PFSK-1 (cell line): Measurements from ENCODE around the gene MAPKAPK3.

Experiments
- FOXP2 ChIP-seq: optimal IDR thresholded peaks from 2 replicates; pipeline ENCODE3; 2011; ENCODE audit warnings: borderline replicate concordance, control low read depth, inconsistent platforms; ENCODE audit not compliant: insufficient read depth; ENCODE audit errors: extremely low read length, extremely low read depth
- POLR2AphosphoS5 ChIP-seq: IDR thresholded peaks from 2 replicates; pipeline ENCODE4 v1.6.1; 2012; ENCODE audit warnings: low read depth, mild to moderate bottlenecking, control low read depth, low read length, moderate library complexity
- SIN3A ChIP-seq: IDR thresholded peaks from 2 replicates; pipeline ENCODE4 v1.6.1; 2012; ENCODE audit warnings: mild to moderate bottlenecking, low read length, moderate library complexity, borderline replicate concordance; ENCODE audit not compliant: insufficient read depth
- TAF1 ChIP-seq: IDR thresholded peaks from 2 replicates; pipeline ENCODE4 v1.6.1; 2012; ENCODE audit warnings: low read length, control low read depth, borderline replicate concordance; ENCODE audit not compliant: insufficient read depth
- TF ChIP-seq, protein P1 (sequence below), 2 experiments: IDR thresholded peaks; 2 replicates each; pipeline versions ENCODE4 v1.6.1 to v1.8.0; 2011 to 2012; ENCODE audit warnings: low read depth in 2 of 2, low read length in 2 of 2, control low read depth in 1 of 2, inconsistent platforms in 1 of 2, mild to moderate bottlenecking in 1 of 2, moderate library complexity in 1 of 2; ENCODE audit not compliant: insufficient read depth in 1 of 2

MAPKAPK3 gene

DNA sequence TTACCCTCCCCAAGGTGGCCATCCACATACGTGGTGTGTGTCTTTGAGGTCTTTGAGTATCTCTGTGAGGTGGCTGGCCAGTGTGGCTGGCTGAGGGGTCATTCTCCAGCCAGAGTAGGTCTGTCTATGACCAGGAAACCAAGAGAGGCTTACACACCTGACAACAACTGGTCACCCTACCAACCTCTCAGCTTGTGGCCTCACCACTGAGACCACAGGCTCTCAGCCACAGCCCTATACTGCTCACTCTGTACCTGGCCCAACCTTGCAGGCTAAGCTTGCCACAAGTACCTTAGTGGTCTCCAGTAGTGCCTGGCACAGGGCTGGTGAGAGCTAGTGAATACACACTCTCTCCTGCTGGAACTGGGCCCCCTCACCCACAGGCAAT lies 42.5 kb upstream of the MAPKAPK3 start:
- no peak for TF ChIP-seq FOXP2
- no peak for TF ChIP-seq SIN3A
- TF ChIP-seq, protein P1, sequence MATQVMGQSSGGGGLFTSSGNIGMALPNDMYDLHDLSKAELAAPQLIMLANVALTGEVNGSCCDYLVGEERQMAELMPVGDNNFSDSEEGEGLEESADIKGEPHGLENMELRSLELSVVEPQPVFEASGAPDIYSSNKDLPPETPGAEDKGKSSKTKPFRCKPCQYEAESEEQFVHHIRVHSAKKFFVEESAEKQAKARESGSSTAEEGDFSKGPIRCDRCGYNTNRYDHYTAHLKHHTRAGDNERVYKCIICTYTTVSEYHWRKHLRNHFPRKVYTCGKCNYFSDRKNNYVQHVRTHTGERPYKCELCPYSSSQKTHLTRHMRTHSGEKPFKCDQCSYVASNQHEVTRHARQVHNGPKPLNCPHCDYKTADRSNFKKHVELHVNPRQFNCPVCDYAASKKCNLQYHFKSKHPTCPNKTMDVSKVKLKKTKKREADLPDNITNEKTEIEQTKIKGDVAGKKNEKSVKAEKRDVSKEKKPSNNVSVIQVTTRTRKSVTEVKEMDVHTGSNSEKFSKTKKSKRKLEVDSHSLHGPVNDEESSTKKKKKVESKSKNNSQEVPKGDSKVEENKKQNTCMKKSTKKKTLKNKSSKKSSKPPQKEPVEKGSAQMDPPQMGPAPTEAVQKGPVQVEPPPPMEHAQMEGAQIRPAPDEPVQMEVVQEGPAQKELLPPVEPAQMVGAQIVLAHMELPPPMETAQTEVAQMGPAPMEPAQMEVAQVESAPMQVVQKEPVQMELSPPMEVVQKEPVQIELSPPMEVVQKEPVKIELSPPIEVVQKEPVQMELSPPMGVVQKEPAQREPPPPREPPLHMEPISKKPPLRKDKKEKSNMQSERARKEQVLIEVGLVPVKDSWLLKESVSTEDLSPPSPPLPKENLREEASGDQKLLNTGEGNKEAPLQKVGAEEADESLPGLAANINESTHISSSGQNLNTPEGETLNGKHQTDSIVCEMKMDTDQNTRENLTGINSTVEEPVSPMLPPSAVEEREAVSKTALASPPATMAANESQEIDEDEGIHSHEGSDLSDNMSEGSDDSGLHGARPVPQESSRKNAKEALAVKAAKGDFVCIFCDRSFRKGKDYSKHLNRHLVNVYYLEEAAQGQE (IDR thresholded peaks at IDR 0.05; ENCODE audit: insufficient read depth in 1 of 2, low read depth in 2 of 2, low read length in 2 of 2), result no peak
- TF ChIP-seq POLR2AphosphoS5, result no peak
- TF ChIP-seq TAF1, result no peak

DNA sequence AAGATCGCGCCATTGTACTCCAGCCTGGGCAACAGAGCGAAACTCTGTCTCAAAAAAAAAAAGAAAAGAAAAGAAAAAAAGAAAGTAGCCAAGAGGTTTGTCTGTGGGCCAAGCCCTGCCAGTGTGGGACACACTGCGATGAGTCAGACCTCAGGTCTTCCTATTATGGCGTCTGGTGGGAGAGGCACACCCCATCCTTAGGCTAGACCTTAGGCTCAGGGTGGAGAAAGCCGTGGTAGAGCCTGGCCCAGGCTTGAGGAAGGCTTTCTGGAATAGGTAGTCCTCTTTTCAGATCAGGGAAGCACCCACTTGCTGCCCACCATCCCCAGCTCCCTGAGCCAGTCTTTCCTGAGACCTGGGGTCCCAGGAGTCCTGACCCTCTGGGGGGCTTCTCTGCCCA lies 41.6 kb upstream of the MAPKAPK3 start:
- TF ChIP-seq SIN3A (no peak), FOXP2 (no peak), POLR2AphosphoS5 (no peak), TAF1 (no peak)
- TF ChIP-seq, protein P1 (IDR thresholded peaks at IDR 0.05; ENCODE audit: insufficient read depth in 1 of 2, low read depth in 2 of 2, low read length in 2 of 2), result no peak

DNA sequence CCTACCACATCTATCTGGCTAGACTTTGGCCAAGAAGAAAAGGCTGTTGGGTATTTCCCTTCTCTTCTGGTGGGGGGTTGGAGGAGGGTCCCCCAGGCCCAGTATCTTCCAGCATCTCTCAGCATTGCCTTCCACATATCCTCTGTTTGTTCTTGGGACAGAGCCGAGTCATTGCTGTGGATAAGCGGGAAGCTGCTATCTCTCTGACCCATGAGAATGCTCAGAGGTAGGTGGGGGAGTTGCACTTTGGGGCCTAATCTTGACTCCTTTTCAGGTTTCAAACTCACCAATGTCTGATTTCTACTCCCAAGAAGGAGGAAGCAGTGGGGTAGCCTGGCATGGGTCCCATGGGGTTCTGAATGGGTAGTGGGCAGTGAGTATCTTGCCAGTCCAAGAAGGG lies 39.6 kb upstream of the MAPKAPK3 start:
- TF ChIP-seq SIN3A, result no peak
- TF ChIP-seq, protein P1 (IDR thresholded peaks at IDR 0.05; ENCODE audit: insufficient read depth in 1 of 2, low read depth in 2 of 2, low read length in 2 of 2), result no peak
- TF ChIP-seq TAF1, result no peak
- TF ChIP-seq POLR2AphosphoS5, result no peak
- TF ChIP-seq FOXP2, result no peak

DNA sequence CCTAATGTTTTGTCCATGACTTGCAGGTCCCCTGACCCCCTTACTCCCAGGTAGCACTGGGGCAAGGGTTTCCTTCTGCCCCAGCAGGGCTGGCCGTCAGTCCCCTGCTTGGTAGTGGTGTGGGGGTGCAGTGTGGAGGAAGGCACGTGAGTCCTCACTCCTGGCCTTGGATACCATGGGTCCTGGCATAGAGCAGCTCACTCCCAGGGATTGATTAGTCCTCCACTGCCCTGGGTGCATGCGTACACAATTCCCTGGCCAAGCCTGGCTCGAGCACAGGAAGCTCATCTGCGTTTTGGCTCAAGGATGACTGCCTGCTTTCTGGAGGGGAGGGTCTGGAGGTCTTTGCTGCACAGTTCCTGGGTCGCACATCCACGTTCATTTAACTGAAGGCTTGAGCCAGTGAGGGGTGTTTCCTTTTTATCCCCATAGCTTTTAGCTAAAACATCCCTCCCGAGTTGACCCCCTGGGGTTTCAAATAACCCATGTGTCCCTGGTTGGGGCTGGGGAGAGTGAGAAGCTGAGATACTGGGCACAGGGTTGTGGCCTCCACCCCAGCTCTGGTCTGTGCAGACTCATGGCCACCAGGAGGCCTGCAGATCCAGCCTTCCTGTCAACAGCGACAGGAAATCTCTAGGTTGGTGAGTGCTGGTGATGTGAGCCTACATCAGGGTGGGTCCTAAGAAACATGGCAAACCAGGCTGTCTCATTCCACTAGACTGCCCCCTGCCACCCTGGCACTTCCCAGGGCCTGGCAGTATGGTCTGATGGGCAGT lies 36.1 kb upstream of the MAPKAPK3 start:
- TF ChIP-seq FOXP2, result no peak
- no peak for TF ChIP-seq POLR2AphosphoS5
- TF ChIP-seq, protein P1 (IDR thresholded peaks at IDR 0.05; ENCODE audit: insufficient read depth in 1 of 2, low read depth in 2 of 2, low read length in 2 of 2), result no peak
- TF ChIP-seq TAF1, result no peak

DNA sequence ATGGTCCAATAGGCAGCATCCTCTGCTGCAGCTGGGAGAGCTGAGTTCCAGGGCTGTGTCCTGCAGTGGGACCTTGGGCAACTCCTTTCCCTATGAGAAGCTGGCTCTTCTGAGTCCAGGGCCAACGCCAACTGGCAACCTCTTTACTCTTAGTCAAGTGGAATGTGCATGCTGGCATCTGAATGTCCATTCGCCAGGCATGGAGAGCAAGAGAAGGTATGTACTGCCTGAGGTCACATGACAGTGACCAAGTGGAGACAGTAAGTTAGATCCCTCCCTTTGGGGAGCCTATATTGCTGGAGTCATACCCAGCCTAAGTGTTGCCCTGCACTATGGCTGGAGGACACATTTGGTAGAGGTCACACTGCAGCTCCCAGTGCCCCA lies 35.5 kb upstream of the MAPKAPK3 start:
- no peak for TF ChIP-seq POLR2AphosphoS5
- no peak for TF ChIP-seq FOXP2
- no peak for TF ChIP-seq SIN3A
- no peak for TF ChIP-seq TAF1
- TF ChIP-seq, protein P1 (IDR thresholded peaks at IDR 0.05; ENCODE audit: insufficient read depth in 1 of 2, low read depth in 2 of 2, low read length in 2 of 2), result no peak
